COLO829 (cell line): Measurements from ENCODE around the gene SLC22A14.
A peak's percentile ranks its signal among the peaks of the same experiment; 100 is the strongest.
"Not testable (repeated sequence)": the region's sequence is repeated elsewhere in the genome, so short reads cannot be mapped to it uniquely, and the experiment has no call there.

ENCODE experiments used
- DNase-seq: peaks from one replicate; pipeline ENCODE4 v3.0.0; 2012; ENCODE audit warnings: low spot score

The SLC22A14 gene

DNA sequence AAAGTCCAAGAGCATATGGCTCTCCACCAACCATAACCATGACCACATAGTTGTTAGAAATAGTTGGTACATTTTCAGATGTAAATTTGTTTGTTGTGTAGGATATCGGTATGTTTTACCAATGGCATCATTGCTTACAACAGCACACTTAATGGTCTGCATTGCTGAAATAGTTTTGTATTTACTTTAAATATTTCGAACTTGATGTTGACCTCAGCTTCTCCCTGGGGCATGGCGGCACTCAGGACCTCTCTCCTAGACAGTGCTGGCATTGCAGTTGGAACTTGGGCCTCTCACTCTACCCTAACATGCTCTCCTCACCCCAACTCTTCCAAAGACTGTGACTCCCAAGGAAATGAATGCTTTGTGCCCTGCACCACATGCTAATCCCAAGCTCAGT lies 11.5 kb upstream of the SLC22A14 start:
- DNase-seq = no peak

DNA sequence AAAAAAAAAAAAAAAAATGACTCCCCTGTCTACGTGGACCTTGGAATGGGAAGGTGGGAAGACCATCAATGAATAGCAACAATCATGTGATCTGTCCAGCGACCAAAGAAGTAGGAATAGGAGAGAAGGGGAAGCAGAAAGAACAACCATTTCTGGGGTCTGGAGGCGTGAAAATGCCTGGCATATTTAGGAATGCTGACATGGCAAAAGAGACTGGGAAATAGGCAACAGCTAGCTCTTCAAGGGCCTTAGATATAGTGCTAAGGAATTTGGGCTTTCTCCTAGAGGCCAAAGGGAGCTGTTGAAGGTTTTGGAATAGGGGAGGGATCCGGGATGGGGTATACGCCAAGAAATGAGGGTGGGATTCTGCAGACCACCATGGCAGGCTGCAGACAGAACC lies 10.5 kb upstream of the SLC22A14 start:
- DNase-seq = no peak

DNA sequence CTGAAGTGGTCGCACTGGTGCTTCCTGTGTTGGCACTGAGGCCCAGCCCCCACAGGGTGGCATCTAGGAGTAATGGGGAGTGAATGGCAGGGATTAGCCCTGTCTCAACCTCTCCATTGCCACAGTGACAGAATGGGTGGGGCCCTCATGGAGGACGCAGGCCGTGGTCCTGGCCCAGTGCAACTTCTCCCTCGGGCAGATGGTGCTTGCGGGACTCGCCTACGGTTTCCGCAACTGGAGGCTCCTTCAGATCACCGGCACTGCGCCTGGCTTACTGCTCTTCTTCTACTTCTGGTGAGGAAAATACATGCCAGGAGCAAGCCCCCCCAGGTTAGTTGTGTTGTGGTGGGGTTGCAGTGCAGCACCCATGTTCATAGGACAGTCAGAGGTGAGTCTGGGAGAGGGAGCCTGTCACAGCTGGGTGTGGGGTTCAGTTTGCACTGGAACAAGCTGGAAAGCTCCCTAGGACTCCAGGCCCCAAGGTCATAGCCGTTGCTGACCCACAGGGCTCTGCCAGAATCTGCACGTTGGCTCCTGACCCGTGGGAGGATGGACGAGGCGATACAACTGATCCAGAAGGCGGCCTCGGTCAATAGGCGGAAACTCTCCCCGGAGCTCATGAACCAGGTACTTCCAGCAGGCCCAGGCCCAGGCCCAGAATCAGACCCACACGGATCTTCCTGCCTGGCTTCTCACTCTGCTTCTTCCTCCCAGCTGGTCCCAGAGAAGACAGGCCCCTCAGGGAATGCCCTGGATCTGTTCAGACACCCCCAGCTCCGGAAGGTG lies 7.0 kb upstream of the SLC22A14 start:
- DNase-seq = no peak

DNA sequence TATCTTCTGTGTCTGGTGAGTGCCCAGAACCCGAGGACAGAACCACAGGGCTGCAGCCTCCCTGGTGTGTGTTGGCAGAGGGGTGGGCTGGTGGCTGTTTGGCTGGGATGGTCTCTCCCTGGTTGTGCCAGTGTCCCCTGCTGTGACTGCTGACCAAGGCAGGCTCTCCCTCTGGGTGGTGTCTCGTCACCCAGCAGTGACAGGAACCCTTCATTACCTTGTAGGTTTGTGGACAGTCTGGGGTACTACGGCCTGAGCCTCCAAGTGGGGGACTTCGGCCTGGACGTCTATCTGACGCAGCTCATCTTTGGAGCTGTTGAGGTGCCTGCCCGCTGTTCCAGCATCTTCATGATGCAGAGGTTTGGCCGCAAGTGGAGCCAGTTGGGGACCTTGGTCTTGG lies 6.4 kb upstream of the SLC22A14 start:
- no peak for DNase-seq

DNA sequence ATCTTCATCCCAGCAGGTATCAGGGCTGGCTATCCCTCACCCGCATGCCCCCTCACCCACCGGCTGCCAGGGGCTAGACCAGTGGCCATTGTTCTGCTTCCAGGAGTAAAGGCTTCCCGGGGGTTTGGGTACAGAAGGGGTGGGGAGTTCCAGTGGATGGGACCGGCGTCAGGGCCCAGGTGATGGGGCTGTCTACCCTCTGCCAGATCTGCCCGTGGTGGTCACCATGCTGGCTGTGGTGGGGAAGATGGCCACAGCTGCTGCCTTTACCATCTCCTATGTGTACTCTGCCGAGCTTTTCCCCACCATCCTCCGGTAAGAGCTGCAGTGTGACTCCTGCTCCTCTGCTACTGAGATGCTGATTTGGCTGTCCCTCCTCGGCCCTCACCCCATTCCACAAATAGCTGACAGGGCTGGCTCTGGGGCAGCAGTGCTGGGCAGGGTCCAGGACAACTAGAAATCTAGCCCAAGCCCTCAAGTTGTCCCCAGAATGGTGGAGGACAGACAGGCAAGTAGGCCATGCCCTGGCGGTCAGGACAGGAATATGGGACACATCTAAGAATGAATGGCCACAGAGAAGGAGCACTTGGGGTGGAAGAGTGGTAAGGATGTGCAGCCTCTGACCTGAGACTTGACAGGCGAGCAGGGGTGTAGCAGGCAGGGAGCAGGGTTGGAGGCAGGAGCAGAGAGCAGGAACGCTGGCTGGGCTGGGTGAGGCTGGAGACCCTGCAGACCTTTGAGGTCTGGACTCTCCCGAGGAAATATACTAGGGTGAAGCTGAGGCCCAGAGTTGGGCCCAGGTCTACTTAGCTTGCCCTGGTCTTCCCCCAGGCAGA lies 5.8 kb upstream of the SLC22A14 start:
- no peak for DNase-seq

DNA sequence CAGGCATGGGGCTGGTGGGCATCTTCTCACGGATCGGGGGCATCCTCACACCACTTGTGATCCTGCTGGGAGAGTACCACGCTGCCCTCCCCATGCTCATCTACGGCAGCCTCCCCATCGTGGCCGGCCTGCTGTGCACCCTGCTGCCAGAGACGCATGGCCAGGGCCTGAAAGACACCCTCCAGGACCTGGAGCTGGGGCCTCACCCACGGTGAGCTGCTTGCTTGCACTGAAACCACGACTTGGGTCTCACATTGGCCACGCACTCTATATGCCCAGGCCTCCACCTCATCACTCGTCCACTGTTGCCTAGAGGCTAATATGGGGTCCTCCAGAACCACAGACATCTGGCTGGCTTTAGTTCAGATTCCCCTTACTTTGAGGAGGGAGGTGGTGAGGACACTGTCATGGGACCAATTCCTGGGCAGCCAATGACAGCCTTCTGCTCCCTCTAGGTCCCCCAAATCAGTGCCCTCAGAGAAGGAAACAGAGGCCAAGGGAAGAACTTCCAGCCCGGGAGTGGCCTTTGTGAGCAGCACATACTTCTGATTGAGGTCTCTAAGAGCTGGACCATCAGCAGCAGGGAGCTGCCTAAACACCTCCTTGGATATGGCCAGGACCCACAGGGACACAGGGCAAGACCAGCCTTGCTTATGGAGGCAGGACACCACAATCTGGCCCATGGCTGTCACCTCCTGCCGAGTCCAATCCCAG lies 5.0 kb upstream of the SLC22A14 start:
- DNase-seq = no peak

DNA sequence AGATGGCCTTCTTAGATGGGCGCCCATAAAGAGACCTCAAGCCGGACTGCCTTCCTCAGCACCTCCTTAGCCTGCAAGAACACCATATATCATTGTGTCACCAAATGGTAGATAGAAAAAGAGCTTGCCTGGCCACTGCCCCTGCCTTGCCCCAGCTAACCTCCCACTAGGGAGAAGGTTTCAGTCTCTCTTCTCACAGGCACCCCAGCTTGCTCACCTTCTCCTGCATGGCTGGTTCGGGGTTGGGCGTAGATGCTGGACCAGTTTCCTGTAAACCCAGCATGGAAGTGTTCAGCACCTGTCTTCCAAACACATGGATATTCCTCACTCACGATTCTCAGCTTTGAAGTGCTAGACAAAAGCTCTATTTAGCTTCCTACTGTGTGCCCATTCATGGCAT lies 3.3 kb upstream of the SLC22A14 start:
- DNase-seq = no peak

DNA sequence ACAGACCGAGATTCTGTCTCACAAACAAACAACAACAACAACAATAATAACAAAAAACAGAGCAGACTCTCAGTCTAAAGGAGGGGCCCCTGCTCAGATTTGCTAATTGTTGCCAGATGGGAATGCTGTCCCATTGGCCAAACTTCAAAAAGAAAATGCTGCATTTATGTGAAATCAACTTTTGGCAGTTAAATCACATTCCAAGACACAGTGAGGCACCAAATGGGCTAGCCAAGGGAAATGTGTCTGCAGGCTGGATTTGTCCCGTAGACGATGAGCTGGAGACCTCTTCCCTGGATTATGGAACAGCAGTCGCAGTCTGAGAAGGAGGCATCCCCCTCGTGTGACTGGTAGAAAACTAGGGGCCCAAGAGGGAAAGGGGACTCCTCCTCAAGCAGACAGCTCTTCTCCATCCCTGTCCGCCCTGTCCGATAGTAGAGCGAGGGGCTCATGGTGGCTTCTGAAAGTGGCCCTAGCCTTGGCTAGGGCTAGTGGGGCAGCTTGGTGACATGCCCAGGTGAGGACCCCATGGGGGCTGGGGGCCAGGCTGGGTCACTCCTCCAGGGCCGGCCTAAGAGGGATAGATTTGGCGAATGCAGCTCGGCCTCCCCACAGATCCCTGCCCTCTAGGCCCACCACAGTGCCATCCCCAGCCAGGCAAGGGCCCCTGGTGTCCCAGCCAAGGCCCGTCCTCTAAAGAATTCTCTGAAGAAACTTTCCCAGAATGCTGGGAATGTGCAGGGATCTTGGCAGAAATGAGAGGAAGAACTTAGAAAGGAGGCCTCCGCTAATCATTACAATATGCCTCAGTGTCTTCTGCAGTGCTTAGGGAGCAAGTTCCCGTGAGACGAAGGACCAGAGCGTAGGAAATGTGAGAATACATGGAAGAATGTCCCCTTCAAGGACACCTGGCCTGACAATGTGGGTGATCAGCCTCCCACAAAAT lies 2.0 kb downstream of the SLC22A14 start:
- no peak for DNase-seq

DNA sequence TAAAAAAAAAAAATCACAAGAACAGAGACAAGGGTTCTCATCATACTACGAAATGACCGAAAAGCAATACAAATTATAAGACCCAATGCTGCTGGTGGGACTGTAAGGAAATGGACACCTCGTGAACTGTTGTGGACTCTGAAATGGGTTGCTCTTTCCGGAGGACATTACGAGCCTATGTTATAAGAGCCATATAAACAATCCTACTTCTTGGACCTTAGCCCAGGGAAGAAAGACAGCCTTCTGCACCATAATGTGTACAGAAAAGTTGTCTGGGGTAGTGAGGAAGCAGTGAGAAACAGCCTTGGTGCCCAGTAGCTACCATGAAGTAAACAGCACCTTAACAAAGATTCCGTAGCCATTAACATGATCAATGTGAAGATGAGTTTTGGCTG lies 2.7 kb downstream of the SLC22A14 start:
- no peak for DNase-seq

DNA sequence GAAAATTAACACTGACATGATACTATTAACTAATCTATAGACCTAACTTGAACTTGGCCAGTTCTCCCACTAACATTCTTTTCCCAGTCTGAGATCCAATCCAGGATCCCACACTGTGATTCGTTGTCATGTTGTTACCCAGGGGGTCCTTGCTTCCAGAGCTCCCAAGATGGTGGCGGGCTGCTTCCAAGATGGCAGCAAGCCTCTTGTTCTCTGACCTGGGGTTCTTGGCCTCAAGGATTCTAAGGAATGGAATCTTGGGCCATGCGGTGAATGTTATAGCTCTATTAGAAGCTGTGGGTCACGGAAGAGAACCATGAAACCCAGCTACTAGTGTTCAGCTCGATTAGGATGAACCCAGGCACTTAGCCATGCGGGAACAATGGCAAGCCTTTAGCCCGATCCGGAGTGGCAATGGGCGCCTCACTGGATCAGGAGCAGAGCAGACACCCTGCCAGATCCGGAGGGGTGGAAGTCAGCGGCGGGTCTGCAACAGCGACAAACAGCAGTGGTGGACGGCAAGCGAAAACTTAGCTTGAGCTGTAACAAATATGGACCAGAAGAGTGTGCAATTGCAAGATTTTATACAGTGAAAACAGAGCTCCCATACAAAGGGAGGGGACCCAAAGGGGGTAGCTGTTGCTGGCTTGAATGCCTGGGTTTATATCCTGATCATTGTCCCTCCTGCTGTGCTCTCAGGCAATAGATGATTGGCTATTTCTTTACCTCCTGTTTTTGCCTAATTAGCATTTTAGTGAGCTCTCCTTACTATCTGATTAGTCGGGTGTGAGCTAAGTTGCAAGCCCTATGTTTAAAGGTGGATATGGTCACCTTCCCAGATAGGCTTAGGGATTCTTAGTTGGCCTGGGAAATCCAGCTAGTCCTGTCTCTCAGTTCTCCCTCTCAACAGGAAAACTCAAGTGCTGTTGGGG lies 7.5 kb downstream of the SLC22A14 start:
- DNase-seq = not testable (repeated sequence)

DNA sequence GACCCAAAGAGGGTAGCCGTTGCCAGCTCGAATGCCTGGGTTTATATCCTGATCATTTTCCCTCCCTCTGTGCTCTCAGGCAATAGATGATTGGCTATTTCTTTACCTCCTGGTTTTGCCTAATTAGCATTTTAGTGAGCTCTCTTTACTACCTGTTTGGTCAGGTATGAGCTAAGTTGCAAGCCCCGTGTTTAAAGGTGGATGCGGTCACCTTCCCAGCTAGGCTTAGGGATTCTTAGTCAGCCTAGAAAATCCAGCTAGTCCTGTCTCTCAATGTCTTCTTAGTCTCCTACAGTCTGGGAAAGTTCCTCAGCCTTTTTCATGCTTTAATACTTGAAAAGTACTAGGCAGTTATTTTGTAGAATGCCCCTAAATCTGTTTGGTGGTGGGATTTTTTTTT lies 15.0 kb downstream of the SLC22A14 start:
- not testable (repeated sequence) for DNase-seq

DNA sequence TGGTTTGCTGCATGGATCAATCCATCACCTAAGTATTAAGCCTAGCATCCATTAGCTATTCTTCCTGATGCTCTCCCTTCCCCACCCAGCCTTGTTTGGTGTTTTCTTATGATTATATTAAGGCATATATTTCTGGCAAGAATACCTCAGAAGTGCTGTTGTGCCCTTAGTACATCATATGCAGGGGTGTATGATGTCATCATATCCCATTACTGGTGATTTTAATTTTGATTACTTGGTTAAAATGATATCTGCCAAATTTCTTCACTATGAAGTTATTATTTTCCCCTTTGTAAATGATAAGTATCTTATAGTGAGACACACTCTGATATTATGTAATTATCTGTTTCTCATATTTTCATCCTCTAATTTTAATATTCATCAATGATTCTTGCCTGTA lies 15.4 kb downstream of the SLC22A14 start:
- no peak for DNase-seq

DNA sequence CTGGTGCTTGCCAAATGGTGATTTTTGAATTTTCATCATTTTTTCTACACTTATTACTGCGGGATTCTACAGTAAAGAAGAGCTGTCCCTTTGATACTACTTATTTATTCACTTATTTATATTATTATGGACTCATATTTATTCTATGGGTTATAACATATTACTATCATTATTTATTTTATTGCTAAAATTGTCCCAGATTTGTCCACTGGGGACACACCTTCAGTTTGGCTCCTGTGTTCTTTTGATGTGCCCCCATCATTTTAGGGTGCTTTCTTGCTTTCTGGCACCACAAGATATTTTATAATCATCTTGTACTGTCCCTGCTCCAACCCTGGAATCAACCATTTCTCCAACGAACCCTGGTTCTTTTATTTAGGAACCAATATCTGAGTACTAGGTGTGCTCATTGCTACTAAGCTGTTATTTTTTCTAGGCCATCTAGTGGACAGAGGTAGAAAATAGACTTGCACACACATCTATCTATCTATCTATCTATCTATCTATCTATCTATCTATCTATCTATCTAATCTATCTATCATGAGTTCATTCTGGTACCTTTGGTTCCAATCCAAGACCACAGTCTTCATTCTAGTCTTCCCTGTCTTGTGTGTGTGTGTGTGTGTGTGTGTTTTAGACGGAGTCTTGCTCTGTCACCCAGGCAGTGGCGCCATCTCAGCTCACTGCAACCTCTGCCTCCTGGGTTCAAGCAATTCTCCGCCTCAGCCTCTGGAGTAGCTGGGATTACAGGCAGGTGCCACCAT lies 16.0 kb downstream of the SLC22A14 start:
- DNase-seq = peak; percentile 34

DNA sequence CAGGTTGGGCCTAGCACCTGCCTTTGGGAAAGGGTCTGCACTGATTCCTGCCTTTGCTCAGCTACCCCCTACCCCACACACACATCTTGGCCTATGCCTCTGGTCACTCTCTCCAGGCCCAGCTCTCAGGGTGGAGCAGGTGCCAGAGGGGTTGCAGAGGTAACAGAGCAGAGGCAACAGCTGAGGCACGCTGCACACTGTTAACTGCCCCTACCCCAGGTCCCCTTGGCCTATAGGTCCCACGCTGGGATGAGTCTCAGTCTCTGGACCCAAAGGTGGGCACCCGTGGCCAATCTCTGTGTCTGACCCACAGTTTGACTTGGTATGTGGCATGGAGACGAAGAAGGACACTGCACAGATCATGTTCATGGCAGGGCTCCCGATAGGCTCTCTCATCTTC lies 24.8 kb downstream of the SLC22A14 start:
- no peak for DNase-seq

DNA sequence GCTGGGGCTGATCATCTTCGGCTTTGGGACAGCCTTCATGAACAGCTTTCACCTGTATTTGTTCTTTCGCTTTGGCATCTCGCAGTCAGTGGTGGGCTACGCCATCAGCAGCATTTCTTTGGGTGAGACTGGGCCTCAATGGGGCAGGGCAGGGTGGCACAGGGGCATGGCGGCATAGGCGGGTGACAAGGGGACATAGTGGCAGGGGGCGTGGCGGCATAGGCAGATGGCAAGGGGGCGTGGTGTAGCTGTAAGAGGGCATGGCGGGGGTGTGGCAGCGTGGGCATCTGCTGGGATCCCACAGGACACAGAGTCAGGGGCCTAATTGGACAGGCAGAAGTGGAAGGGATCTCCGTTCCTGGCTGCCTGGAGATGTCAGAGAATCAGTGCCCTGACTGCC lies 25.5 kb downstream of the SLC22A14 start:
- no peak for DNase-seq

DNA sequence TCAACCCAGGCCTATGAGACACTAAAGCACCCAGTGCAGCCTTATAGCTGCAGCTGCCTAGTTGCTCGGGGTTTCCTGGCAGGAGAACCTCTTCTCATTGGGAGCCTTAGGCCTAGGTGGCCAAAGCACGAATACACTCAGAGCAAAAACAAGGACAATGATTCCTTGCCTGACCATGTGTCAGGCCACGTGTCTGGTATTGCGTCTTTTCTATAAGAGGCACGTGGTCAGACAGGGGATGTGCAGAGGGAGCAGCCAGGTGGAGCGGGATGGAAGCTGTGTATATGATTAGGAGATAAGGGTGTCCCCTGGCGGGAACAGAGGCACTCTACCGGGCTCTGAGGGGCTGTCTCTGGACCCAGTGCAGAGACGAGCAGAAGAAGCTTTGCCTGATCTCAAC lies 26.4 kb downstream of the SLC22A14 start:
- DNase-seq = no peak

DNA sequence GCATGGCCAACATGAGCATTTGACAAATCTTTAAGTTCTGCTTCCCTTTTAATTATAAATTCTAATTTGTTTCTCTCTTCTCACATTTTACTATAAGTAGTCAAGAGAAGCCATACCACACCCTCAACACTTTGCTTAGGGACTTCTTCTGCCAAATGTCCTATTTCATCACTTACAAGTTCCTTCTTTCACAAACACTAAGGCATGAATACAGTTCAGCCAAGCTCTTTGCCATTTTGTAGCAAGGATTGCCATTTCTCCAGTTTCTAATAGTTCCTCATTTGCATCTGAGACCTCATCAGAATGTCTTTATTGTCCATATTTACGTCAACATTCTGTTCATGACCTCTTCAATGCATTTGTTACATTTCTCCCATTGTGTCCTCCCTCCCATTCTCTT lies 29.4 kb downstream of the SLC22A14 start:
- no peak for DNase-seq

DNA sequence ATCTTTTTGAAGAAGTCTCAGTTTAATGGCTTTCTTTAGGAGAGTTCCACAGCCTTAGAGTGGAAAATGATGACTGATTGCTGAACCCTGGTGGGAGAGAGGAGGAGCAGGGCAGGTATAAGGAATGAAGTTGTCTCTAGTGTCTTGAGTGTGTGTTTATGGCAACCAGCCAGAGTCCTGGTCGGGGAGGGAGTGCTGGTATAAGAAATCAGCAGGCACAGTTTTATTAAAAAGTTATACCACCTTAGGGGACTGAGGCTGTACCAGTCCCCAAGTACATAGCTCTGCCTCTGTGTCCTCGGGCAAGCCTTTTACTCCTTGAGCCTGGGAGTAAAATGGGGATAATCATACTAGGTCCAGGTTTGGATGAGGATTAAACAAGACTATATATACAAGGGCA lies 29.8 kb downstream of the SLC22A14 start:
- DNase-seq = no peak

DNA sequence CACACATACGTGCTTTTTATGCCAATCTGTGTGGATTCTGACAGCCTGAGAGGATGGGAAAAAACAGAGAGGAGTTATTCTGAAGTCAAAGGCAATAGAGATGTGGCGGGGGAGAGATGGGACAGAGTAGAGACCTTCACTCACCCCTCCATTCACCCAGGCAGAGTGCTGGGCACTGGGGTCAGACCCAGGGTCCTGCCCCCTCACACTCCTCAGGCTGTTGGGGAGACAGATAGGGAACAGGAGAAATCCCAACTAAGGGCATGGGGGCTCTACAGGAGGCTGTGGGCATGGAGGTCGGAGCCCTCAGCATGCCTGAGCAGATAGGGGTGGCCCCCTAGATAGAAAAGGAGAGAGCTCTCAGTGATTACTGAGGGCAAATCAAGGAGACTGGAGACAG lies 30.3 kb downstream of the SLC22A14 start:
- no peak for DNase-seq

DNA sequence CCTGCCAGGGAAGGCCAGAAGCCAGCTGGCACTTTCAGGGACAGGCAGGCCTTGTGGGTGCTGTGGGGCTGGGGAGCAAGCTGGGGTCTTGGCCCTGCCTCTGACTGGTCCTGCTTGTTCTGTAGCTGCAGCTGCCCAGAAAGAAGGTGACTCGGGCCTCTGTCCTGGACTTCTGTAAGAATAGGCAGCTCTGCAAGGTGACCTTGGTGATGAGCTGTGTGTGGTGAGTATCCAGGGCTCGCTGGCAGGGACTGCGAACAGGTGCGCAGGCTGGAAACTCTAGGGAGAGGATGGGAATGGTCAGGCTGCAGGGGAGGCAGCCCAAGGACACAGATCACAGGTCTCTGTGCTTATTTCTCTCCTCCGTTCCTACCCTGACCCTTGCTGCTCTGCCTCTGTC lies 31.2 kb downstream of the SLC22A14 start:
- DNase-seq = no peak
